GM21576 (cell line): ENCODE results near the gene RFX1.
"Not testable (repeated sequence)": the region's sequence is repeated elsewhere in the genome, so short reads cannot be mapped to it uniquely, and the experiment has no call there.

ENCODE experiments used
- ATAC-seq: cut with Tn5 transposase; IDR thresholded peaks from one replicate; pipeline ENCODE4 v1.9.1; 2021; ENCODE audit warnings: mild to moderate bottlenecking, moderate library complexity; ENCODE audit not compliant: unreplicated experiment

RFX1 gene

DNA sequence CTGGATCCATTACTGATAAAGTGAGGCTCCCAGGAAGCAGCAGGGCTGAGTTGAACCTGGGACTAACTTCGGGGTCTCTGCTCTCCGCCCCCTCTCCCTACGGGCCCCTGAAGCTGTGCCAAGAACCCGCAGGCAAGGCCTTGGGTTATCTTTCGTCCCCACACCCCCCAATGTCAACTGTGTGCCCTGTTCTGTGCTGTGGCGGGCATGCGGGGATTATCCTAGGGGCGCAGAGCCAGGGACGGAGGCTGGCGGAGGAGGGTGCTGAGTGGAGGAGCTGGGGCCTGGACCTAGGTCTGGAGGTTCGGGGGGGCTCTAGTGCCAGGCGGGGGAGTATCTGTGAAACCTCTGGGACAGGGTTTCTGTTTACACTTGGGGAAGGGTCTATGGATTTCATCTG lies 26.4 kb downstream of the RFX1 start:
- no peak for ATAC-seq

DNA sequence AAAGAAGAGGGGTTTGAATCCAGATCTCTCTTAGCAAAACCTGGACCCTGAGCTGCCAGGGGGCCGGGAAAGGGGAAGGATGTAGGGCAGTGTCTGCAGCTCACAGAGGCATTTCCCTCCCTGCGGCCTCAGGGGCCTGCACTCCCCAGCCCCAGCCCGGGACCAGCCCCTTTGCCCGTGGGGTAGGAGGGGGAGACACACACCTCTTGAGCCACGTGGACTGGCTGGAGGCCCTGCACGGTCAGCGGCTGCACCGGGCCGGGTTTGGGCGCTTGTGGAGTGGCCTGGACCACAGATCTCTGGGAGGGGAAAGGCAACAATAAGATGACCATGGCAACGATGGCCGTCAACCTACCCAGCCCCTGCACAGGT lies 26.9 kb downstream of the RFX1 start:
- no peak for ATAC-seq

DNA sequence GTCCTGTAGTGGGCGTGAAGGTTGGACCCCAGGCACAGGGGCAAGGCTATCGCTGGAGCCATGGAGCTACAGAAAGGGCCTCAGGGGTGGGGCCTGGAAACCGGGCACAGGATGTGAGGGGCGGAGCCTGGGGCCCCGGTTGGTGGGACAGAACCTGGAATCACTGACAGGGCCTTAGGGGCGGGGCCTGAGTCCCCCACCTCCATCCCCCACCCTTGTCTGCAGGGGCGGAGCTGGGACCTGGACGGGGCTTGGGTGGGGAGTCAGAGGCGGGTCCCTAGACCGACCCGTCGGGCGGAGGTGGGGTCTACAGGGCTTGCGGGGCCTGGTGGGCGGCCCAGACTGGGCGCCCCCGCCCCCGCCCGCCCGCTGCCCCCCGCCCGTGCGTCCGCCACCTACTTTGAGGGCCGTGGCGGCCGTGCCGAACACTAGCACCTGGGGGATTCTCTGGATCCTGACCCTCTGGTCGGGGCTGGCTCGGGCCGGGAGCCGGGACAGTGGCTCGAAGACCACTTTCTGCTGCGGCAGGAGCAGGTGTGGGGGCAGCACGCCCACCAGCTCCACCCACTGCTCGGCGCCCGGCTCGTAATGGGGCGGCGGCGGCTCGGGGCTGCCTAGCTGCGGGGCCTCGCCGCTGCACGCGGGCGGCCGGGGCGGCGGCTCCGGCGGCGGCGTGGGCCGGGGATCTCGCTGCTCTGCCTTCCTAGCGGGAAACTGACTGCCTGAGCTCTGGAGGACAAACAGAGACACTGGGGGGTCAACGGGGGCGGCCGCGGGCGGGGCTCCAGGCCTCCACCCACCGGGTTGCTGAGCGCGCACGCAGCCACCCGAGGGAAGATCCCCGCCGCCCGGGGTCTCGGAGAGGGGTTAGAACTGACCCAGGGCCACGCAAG lies 27.5 kb downstream of the RFX1 start:
- no peak for ATAC-seq

DNA sequence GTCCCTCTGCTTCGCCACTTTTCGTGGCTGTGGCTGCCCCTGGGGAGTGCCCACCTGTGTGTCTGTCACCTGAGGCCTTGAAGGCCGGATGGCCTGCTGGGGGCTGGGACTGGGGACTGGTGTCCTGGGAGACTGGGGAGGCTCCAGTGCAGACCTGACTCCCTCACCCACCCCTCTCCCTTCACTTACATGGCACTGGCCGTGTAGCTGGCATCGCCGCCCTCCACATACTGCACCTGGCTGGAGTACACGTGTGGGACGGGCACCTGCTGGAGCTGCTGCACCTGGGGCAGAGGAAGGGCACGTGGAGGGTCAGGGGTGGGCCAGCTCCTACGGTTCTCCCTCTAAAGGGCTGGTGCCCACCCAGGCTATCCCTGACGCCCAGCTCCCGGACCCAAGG lies 28.3 kb downstream of the RFX1 start:
- ATAC-seq = no peak

DNA sequence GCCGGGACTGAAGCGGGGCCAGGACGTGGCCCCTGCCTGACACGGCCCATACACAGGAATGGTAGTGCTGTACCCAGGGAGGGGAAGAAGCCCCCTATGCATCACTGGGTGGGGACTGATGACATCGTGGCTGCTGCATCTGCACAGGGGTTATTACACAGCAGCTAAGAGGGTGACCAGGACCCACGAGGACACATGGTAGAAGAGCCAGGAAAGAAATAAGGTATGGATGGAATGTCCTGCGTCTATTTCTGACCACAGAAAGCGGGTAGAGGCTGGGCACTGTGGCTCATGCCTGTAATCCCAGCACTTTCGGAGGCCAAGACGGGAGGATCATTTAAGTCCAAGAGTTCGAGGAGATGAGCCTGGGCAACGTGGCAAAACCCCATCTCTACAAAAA lies 29.7 kb downstream of the RFX1 start:
- ATAC-seq = no peak

DNA sequence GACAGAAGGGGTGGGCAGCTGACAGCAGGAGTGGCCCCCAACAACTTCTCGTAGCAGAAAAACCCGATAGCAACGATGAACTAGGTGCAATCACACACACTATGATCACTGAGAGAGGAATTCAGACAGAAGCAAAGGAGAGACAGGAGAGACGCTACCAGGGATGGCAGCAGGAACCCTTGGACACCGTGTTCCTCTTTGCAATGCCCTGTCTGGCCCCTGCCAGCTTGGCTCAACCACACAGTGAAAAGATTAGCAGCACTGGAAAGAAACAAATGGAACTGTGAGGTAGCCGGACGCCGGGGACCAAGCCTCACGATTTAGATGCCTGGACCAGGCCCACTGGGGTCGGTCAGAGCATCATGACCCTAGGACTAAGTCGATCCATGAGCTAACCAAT lies 30.2 kb downstream of the RFX1 start:
- ATAC-seq = no peak

DNA sequence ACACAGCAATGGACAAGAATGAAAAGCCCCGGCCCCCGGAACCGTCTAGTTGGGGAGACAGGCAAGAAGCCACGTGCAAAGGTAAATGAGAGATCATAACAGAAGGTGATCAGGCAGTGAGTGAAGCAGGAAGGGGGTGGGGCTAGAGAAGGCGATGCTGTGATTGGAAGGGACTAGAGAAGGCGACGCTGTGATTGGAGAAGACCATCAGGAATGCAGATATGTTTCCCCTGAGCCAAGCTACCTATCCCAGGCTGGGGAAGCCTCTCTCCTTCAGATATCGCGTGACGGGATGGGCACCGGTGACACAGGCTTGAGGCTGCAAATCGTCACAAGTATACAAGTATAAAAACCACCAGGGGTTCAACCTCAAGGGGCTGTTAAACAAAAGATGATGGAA lies 32.0 kb downstream of the RFX1 start:
- no peak for ATAC-seq

DNA sequence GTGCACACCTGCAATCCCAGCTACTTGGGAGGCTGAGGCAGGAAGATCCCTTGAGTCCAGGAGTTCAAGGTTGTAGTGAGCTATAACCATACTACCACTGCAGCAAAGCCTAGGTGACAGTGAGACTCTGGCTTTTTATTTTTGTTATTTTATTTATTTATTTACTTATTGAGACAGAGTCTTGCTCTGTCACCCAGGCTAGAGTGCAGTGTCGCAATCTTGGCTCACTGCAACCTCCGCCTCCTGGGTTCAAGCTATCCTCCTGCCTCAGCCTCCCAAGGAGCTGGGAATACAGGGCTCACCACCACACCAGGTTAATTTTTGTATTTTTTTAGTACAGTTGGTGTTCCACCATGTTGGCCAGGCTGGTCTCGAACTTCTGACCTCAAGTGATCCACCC lies 32.6 kb downstream of the RFX1 start:
- ATAC-seq = not testable (repeated sequence)

DNA sequence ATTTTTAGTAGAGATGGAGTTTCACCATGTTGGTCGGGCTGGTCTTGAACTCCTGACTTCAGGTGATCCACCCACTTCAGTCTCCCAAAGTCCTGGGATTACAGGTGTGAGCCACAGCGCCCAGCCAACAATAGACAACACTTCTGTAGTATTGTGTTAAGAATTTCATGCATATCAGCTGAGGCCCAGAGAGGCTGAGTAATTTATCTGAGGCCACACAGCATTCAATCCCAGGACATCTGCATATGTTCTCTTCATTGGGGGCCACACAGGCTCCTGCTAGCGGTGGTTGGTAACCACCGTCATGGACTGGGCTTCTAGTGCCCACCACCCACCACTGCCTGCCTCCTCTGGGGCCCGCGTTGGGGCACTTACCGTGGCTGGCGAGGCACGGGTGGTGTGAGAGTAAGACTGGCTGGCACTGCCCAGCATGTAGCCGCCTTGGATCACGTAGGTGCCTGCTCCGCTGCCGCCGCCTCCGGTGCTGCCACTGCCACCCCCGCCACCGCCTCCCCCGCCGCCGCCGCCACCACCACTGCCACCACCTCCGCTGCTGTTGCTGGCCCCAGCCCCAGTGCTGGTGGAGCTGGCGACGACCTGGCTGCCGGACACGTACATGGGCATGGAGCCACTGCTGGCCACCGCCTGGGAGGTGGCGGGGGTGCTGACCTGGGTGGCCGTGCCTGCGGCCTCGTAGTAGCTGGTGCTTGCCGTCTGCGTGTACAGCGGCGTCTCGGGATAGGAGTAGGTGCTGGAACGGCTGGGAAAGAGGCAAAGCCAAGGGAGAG lies 33.6 kb downstream of the RFX1 start:
- ATAC-seq = no peak

DNA sequence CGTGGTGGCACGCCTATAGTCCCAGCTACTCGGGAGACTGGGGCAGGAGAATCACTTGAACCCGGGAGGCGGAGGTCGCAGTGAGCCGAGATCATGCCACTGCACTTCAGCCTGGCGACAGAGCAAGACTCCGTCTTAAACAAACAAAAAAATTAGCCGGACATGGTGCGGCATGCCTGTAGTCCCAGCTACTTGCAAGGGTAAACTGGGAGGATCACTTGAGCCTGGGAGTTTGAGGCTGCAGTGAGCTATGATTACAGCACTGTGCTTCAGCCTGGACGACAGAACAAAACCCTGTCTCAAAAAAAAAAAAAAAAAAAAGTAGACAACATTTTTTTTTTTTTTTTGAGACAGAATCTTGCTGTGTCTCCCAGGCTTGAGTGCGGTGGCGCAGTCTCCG lies 34.3 kb downstream of the RFX1 start:
- ATAC-seq = not testable (repeated sequence)

DNA sequence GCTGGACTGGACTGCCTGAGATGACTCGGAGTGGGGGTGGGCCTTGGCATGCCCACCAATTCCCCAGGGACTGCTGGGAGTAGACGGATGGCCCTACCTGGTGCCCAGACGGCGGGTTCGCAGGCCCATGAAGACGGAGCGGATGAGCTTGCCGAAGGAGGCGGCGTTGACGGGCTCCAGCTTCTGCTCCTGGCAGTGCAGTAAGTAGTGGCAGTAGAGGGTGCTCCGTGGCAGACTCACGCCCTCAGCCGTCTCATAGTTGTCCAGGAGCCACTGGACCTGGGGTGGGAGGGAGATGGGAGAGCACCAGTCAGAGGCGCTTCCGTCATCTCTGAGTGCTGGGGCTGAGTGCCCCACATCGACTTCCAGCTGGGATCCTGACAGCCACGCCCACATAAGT lies 36.2 kb downstream of the RFX1 start:
- ATAC-seq = no peak

DNA sequence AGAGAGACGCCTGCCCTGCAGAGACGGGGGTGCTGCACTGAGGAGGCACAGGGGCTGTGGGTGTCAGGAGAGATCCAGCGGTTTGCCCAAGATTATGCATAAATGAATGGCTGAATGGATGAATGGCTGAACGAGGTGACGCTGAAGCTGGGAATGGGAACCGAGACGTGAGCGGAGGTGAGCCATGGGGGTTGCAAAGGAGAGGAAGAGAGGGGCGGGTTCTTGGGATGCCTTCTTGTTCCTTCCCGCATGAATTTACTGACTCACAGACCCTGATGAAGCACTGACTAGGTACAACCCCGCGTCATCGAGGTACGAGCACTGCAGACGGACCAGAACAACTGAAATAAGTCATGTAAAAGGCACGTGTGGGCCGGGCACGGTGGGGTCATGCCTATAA lies 37.1 kb downstream of the RFX1 start:
- ATAC-seq = no peak

DNA sequence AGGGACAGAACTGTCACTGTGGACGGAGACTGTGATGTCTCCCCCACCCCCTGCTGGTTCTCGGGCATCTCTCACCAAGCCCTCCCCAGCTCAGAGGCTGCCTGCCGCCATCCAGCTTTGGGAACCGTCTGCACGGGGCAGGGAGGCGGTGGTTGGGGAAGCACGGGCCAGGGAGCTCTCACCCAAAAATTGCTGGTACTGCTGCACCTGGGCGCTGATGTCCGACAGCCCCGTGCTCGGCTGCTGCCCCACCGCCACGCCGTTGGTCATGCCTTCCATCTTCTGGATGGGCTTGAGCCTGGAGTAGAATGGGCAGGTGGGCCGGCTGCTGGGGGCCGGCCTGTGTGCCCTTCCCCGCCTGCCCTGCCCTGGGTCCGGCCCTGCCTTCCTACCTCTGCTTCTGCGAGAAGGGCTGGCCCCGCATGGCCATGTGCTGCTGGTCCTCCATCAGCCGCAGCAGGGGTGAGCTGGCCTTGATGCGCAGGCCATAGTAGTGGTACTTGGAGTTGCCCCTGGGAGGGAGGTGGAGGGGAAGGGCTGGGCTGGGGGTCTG lies 37.7 kb downstream of the RFX1 start:
- no peak for ATAC-seq

DNA sequence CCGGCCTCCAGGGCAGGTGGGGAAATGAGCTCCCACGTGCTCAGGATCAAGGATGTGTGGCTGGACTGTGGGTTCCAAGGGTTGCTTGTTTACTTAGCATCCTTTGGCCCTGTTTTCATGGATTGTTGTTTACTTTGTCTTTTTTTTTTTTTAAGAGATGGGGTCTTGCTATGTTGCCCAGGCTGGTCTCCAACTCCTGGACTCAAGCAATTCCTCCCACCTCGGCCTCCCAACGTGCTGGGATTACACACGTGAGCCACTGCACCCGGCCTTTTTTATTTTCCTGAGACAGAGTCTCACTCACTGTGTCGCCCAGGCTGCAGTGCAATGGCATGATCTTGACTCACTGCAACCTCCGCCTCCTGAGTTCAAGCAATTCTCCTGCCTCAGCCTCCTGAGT lies 38.9 kb downstream of the RFX1 start:
- ATAC-seq = not testable (repeated sequence)

DNA sequence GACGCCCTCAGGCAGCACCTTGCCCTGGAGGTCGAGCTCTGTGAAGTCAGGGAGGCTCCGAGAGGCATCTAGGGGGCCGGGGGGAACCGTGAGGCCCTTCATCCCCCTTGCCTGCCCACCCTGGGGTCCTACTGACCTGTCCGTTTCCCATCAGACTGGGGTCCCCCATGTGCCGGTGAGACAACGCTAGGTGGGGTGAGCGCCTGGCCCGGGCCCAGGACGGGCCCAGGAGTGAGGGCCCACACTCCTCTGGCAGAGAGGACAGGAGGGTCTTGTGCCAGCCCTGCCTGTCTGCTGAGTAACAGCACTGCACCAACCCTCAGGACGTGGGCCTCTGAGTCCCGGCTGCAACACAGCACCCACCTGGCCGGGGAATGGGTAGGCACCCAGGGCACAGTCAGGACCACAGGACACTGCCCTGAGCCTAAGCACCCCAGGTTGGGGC lies 39.4 kb downstream of the RFX1 start:
- ATAC-seq = no peak

DNA sequence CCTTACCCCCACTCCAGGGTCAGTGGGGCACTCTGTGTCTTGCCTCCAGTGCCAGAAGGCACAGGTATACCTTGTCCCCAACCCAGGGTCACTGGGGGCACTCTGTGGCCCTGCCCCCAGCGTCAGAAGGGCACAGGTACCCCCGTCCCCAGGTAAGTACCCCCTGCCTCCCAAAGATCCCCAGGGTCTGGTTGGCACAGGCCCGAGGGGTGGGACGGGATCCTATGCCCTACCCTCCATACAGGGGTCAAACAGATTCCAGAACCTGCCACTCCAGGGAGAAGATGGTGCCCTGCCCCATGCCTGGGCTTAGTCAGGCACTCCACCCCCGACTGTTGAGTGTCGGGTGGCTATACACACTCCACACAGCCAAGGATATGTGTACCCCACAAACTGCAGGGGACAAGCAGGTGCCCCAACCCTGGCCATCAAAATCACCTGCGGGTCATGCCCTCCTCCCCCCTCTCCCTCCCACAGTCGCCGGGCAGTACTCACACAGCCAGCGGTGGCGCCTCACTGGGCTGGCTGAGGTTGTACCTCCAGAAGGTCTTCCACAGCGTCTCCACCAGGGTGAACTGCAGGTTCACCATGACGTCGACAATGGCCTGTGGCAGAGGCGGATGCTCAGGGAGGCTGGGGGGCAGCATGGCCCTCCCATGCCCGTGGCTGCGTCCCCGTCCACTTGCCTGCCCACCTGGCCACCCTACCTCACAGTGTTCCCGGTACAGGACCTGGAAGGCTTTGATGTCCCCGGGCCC lies 40.0 kb downstream of the RFX1 start:
- ATAC-seq = no peak

DNA sequence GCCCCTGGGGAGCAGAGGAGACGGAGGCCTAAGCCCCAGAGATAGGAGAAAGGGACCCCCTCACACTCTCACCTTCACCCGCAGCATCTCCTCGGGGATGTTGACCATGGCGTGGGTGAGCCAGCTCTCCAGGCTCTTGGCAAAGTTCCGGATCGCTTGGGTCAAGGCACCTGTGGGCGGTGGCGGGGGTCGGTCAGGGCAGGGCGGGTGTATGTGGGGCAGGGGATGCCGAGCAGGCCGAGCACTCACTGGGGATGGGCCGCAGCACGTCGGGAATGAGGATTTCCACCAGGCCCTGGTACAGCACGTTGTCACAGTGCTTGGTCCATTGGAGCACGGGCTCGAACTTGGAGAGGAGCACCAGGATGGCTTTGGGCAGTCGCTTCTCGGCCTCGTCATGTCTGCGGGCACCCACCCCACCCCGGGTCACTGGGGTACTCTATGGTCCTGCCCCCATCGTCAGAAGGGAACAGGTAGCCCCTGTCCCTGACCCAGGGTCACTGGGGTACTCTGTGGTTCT lies 40.7 kb downstream of the RFX1 start:
- ATAC-seq = no peak

DNA sequence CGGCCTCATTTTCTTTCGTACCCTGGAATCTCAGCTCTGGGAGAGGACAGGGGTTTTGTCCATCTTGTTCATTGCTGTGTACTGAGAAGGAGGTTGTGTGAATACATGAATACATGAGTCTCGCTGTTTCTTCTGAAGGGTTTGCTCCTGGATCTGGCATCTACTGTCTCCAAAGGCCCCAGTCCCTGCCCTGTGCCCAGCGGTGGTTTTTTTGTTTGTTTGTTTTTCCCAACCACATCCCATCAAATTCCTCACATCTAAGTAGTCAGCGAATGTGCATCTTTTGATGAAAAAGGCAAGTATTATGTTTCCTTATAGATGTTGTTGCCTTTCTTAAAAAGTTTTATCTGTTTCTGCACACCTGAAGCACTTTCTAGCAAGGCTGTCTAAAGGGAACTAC lies 41.3 kb downstream of the RFX1 start:
- ATAC-seq = no peak

DNA sequence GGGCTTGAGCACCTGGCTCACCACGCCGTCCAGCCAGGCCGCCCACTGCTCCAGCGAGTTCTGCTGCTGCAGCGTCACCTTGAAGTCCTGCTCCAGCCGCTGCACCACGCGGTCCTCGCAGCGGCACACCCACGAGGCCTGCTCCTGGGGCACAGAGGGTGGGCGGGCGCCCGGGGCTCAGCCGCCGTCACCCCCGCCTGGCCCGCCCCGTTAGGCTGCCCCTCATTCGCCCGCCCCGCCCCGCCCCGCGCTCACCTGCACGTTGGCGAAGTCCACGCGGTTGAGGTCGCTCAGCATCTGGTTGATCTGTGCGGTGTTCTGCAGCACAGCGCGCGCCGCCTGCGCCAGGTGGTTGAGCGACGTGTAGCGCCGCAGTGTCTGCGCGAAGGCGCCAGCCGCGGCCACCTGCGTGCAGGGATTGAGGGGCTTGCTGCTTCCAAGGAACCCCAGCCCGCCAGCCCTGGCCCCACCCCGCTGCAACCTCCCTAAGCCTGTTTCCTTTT lies 42.5 kb downstream of the RFX1 start:
- ATAC-seq = no peak

DNA sequence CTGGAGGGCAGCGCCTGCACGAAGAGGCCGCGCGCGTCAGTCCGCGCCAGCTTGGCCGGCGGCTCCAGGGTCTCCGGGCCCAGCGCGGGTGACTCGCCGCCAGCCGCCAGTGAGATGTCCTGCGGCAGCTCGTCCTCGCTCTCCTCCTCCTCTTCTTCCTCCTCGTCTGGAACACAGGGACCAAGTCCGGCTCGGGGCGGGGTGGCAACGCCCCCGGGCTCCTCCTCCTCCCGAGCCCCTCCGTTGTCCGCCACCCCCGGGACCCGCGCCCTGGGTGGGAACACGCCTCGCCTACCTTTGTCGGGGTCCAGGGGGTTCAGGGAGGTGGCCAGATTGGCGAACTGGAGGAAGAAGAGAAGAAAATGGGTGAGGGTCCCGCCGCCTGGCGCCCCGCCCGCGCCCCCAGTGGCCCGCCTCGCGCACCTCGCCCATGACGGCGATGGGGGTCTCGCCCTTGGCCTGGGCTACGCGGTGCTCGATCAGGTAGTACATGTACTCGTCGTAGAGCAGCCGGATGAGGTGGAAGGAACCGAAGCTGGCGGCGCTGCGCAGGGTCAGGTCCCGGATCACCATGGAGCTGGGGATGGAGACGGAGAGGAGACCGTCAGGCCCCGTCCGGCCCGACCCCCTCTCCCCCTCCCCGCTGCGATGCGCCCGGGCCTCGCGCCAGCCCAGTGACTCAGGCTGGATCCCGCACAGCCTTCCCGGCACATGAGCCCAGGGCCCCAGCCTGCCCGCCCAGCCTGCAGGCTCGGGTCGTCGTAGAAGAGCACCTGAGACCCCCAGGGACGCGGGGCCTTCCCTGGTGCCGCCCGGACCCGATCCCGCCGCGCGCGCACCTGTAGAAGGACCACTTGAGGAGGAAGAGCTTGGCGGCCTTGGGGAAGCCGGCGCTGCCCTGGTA lies 43.2 kb downstream of the RFX1 start:
- no peak for ATAC-seq
